Psoas muscle (tissue), 8 donors: ENCODE data around the gene SPRR1A. TPM values are rescaled to one million over a fixed set of nuclear protein-coding genes. Genes with fewer than 3 reads are reported as not detected.

Experiments
- ATAC-seq, 4 donors: fragments of 200-7000 bp; cut with Tn5 transposase; one replicate each; pipeline ENCODE4 v1.9.1; 2020; ENCODE audit warnings: moderate library complexity in 3 of 4, mild to moderate bottlenecking in 2 of 4
- DNase-seq, 2 donors: peaks; one replicate each; pipeline ENCODE4 v3.0.0-alpha.2; 2020
- H3K27ac ChIP-seq: fragments of 200-600 bp; one replicate; pipeline ENCODE4 v1.8.0; 2022
- H3K27me3 ChIP-seq, 3 donors: fragments of 200-600 bp in 1 of 3; one replicate each; pipeline versions ENCODE4 v1.6.1 to v1.8.0; 2013 to 2022; ENCODE audit warnings: low read length in 2 of 3, mild to moderate bottlenecking in 2 of 3, moderate library complexity in 1 of 3; ENCODE audit not compliant: insufficient read depth in 3 of 3
- H3K36me3 ChIP-seq, 2 donors: fragments of 200-600 bp in 1 of 2; one replicate each; pipeline versions ENCODE4 v1.6.1 to v1.8.0; 2013 to 2022; ENCODE audit warnings: low read depth in 1 of 2, mild to moderate bottlenecking in 1 of 2, moderate library complexity in 1 of 2; ENCODE audit not compliant: insufficient read depth in 1 of 2
- H3K4me1 ChIP-seq: fragments of 200-600 bp; one replicate; pipeline ENCODE4 v1.8.0; 2022
- H3K4me3 ChIP-seq: fragments of 200-600 bp; one replicate; pipeline ENCODE4 v1.8.0; 2022; ENCODE audit warnings: mild to moderate bottlenecking
- H3K9me3 ChIP-seq: fragments of 200-600 bp; one replicate; pipeline ENCODE4 v1.8.0; 2022
- WGBS, 3 donors: extraction: QIAGEN DNeasy Blood & Tissue Kit; methylation state at CpG; one replicate each; pipeline versions ENCODE4 v1.1.6 to v1.1.7; 2013; 5-methylcytosine and 5-hydroxymethylcytosine counted together
- intact Hi-C, 2 donors: fragments of 100-400 bp; cut with DNase I; formaldehyde crosslinking; loops; one replicate each; pipeline versions ENCODE4 v1.11.0 to v1.14.2; 2022
- polyA plus RNA-seq, 3 donors: library from polyadenylated mRNA; stranded (reverse); fragments of 200-250 nt; gene quantifications; one replicate each; pipeline ENCODE4 v1.2.3, GENCODE V29; 2013
- total RNA-seq, 4 donors: library from RNA; stranded (reverse); fragmentation: NEBNext Ultra II Directional in 2 of 4; extraction: Animal tissue kit (Norgen Biotek cat#: 25700) in 2 of 4; gene quantifications; one replicate each; pipeline versions ENCODE4 v1.2.1 to v1.2.4, GENCODE V29; 2021 to 2023
- TF ChIP-seq, protein P1 (sequence below): fragments of 200-600 bp; IDR thresholded peaks from one replicate; pipeline ENCODE4 v1.8.0; 2022; ENCODE audit warnings: antibody characterized with exemption
- donor health status: healthy with polysubstance abuse.
- donor health status: DM: no; HTN: no; CAD: no; lungs with moderate emphysema.
- donor health status: Bipolar disorder and iron deficiency.
- donor health status: healthy.
- donor health status: DM: yes; HTN: yes; CAD: no.
- donor health status: DM: no; HTN: no; CAD: no.
- donor health status: DM: no; HTN: no; CAD: no.
- donor health status: DM: yes; HTN: yes; CAD: no.

The SPRR1A gene
- total and polyA plus RNA-seq, 7 donors: not detected

DNA sequence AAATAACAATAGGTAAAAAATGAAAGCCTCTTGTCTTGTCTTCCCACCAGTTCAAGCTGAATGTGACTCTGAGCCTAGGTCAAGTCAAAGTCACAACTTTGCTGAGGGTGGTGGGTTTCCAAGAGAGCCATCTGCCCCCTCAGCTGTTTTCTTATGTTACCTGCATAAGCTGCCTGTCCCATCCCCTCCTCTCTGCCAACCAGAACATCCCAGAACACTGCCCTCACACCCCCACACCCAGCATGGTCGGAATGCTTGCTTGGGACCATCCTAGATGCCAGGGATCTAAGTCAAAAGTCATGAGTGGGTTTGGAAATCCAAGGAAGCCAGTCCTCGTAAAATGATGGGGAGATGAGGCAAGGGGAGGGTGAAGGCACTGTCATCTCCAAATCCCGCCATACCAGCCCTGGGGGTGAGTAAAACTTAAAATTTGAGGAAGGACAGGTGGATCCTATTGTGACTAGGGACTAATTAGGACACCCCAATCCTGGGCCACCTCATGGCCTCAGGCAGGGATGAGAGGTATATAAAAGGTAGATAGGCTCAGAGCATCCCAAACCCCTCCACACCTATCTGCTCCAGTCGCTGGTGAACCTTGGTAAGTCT lies 37.1 kb upstream of the SPRR1A start, which contains the start of gene SPRR5:
TSS of gene SPRR5 (plus strand) at position 556 of the 606 bp plus-strand sequence. CDS start 1,349 bp downstream, outside the sequence.
- 71 to 75% (median 75%) methylated on average over 4 of the region's 4 CpGs for WGBS, 3 donors
- H3K4me3 ChIP-seq: no peak within 1 kb of the TSS
- ATAC-seq (no peak), DNase-seq (no peak)
- TF ChIP-seq, protein P1, sequence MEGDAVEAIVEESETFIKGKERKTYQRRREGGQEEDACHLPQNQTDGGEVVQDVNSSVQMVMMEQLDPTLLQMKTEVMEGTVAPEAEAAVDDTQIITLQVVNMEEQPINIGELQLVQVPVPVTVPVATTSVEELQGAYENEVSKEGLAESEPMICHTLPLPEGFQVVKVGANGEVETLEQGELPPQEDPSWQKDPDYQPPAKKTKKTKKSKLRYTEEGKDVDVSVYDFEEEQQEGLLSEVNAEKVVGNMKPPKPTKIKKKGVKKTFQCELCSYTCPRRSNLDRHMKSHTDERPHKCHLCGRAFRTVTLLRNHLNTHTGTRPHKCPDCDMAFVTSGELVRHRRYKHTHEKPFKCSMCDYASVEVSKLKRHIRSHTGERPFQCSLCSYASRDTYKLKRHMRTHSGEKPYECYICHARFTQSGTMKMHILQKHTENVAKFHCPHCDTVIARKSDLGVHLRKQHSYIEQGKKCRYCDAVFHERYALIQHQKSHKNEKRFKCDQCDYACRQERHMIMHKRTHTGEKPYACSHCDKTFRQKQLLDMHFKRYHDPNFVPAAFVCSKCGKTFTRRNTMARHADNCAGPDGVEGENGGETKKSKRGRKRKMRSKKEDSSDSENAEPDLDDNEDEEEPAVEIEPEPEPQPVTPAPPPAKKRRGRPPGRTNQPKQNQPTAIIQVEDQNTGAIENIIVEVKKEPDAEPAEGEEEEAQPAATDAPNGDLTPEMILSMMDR: no peak
- H3K4me1 ChIP-seq: no peaks in the 10 kb centered on the region
- intact Hi-C loops: no loop called here
- no peaks in the 10 kb centered on the region for H3K9me3 ChIP-seq
- no peaks in the 10 kb centered on the region for H3K36me3 ChIP-seq
- H3K27me3 ChIP-seq: no peaks in the 10 kb centered on the region
- H3K27ac ChIP-seq: no peak within 1 kb of the TSS

DNA sequence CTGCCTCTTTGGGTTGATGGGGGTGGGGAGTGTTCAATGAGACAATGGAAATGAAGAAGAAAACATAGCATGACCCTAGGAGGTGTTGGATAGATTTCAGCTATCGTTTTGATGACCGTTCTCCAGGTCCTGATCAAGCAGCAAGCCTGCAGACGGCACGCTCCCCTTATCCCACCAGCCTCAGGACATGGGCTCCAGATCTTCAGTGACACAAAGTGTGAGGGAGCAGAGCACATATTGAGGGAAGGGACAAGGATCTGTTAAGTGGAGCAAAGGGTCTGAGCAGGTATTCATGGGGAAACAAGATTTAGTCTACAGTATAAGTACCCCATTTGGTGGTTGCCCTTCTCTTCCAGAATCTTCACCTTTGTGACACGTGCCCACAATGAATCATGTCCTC lies 32.2 kb upstream of the SPRR1A start:
- H3K4me1 ChIP-seq: no peaks in the 10 kb centered on the region
- H3K9me3 ChIP-seq: no peaks in the 10 kb centered on the region
- DNase-seq (no peak), ATAC-seq (no peak)
- no peaks in the 10 kb centered on the region for H3K36me3 ChIP-seq
- no peak overlapping the region for H3K4me3 ChIP-seq
- H3K27me3 ChIP-seq: peaks cover 0 to 1% (median 0%) of the 10 kb centered on the region in 3 donors
- no peak overlapping the region for H3K27ac ChIP-seq
- WGBS, 3 donors: 75 to 81% (median 81%) methylated on average over 5 of the region's 5 CpGs
- TF ChIP-seq, protein P1: no peak
- intact Hi-C loops: no loop called here

DNA sequence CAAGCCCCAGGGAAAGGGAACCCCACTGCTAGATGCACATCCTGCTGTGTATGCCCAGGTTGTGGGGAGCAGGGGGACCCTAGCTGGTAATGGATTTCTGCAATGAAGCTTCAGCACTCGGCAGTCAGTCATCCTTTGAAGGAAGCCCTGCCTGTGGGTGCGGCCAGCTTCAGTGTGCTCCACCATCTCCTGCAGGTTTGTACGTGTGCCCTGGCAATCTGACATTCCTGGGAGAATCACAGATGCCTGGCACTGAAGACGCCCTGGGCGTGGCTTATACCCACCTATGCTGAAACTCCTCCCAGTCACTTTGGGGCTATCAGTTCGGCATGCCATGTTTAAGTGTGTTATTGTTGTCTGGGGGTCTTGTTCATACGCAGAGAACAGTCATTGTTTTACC lies 30.1 kb upstream of the SPRR1A start:
- Histone ChIP-seq H3K9me3 (no peaks in the 10 kb centered on the region), H3K4me3 (no peak overlapping the region), H3K36me3 (no peaks in the 10 kb centered on the region), H3K27ac (no peak overlapping the region), H3K4me1 (no peaks in the 10 kb centered on the region), H3K27me3 (peaks cover 0 to 1% (median 0%) of the 10 kb centered on the region in 3 donors)
- 68 to 72% (median 72%) methylated on average over 7 of the region's 7 CpGs for whole genome bisulfite sequencing, 3 donors
- intact Hi-C loops: no loop called here
- DNase-seq (no peak), ATAC-seq (no peak)
- TF ChIP-seq, protein P1: no peak

DNA sequence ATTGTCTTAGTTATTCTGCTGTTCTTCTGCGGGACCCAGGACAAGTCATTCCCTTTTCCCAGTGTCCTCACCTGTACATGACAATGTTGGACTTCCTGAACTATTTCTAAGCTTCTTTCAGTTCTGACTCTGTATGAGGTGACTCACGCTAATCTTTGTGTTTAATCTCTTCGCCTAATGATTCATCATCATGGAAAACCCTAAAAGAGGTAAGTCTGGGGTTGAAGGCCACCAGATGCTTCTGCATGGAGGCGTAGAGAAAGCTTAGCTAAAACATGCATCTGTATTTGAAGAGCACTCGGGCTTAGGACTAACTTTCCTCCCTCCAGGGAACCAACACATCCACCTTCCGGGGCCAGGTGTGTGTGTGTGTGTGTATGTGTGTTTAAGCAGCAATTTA lies 29.4 kb upstream of the SPRR1A start:
- no peak overlapping the region for H3K4me3 ChIP-seq
- no peak overlapping the region for H3K27ac ChIP-seq
- peaks cover 0 to 1% (median 0%) of the 10 kb centered on the region in 3 donors for H3K27me3 ChIP-seq
- 79 to 83% (median 80%) methylated on average over 6 of the region's 6 CpGs for WGBS, 3 donors
- ATAC-seq: no peak
- TF ChIP-seq, protein P1: no peak
- no peaks in the 10 kb centered on the region for H3K36me3 ChIP-seq
- H3K4me1 ChIP-seq: no peaks in the 10 kb centered on the region
- DNase-seq: no peak
- H3K9me3 ChIP-seq: no peaks in the 10 kb centered on the region
- intact Hi-C loops: no loop called here

DNA sequence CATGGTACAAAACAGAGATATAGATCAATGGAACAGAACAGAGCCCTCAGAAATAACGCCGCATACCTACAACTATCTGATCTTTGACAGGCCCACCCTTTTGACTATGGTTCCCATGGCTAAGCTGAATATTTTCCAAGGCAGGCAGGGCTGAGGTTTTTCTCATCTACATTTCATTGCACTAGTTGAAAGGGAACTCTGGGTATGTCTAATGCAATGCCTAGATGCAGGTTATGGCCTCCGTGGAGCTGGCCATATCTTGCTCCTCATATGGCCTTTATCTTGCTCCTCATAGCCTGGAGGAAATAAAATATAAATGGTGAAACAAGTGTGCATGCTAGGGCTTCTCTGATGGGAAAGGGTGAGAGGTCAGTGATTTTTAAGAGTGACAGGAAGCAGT lies 26.3 kb upstream of the SPRR1A start:
- TF ChIP-seq, protein P1: no peak
- DNase-seq: no peak
- Histone ChIP-seq H3K4me3 (no peak overlapping the region), H3K27me3 (peaks cover 0 to 1% (median 0%) of the 10 kb centered on the region in 3 donors), H3K27ac (no peak overlapping the region), H3K36me3 (no peaks in the 10 kb centered on the region), H3K9me3 (no peaks in the 10 kb centered on the region), H3K4me1 (no peaks in the 10 kb centered on the region)
- intact Hi-C loops: no loop called here
- WGBS, 3 donors: 84 to 89% (median 85%) methylated on average over 3 of the region's 3 CpGs
- no peak for ATAC-seq
